Testis (tissue), 3 donors: Measurements from ENCODE around the gene GRIK4. TPM values are rescaled to one million over a fixed set of nuclear protein-coding genes. Genes with fewer than 3 reads are reported as not detected.

Source experiments
- DNase-seq: peaks from one replicate; pipeline ENCODE4 v3.0.0-alpha.2; 2019
- H3K27ac ChIP-seq, 2 donors: fragments of 200-600 bp; sonication (generic); one replicate each; pipeline ENCODE4 v1.5.1; 2019
- H3K27me3 ChIP-seq: fragments of 200-600 bp; sonication (generic); one replicate; pipeline ENCODE4 v1.5.1; 2019
- H3K36me3 ChIP-seq: fragments of 200-600 bp; sonication (generic); one replicate; pipeline ENCODE4 v1.5.1; 2017; ENCODE audit warnings: low read depth; ENCODE audit errors: missing control alignments
- H3K4me1 ChIP-seq: fragments of 200-600 bp; sonication (generic); one replicate; pipeline ENCODE4 v1.5.1; 2019
- H3K4me3 ChIP-seq, 2 donors: fragments of 200-600 bp; sonication (generic); one replicate each; pipeline ENCODE4 v1.5.1; 2017 to 2019
- H3K9me3 ChIP-seq: fragments of 200-600 bp; sonication (generic); one replicate; pipeline ENCODE4 v1.5.1; 2017
- CTCF ChIP-seq, 3 experiments: fragments of 450-650 bp in 2 of 3; fragments of 200-600 bp in 1 of 3; sonication (generic) in 1 of 3; IDR thresholded peaks; one replicate each; pipeline ENCODE4 v1.5.1; 2016 to 2019; ENCODE audit warnings: antibody characterized with exemption in 3 of 3, mild to moderate bottlenecking in 2 of 3, moderate library complexity in 1 of 3
- POLR2A ChIP-seq: fragments of 450-650 bp; IDR thresholded peaks from one replicate; pipeline ENCODE4 v1.6.1; 2017; ENCODE audit warnings: antibody characterized with exemption, mild to moderate bottlenecking, moderate library complexity
- WGBS, 2 donors: methylation state at CpG; one replicate each; pipeline ENCODE4 v1.1.5; 2018; 5-methylcytosine and 5-hydroxymethylcytosine counted together
- intact Hi-C: fragments of 100-400 bp; cut with DNase I; formaldehyde crosslinking; loops from one replicate; pipeline ENCODE4 v1.15.1; 2023; ENCODE audit warnings: low total_unique reads
- polyA plus RNA-seq: library from polyadenylated mRNA; stranded (reverse); fragments of 350-450 nt; fragmentation: Illumina TruSeq; extraction: RNeasy Lipid Tissue Mini Kit (QIAGEN cat#74804); gene quantifications from one replicate; pipeline ENCODE4 v1.2.3, GENCODE V29; 2014; ENCODE audit warnings: low read depth, low replicate concordance; ENCODE audit not compliant: insufficient read depth
- total RNA-seq, 2 donors: library from RNA; depleted of rRNA; stranded (reverse); fragments of >200 nt; gene quantifications; one replicate each; pipeline ENCODE4 v1.2.3, GENCODE V29; 2016

GRIK4 gene
- total and polyA plus RNA-seq, 3 donors from 2014 or later, result 2.6 to 3.0 (median 2.6) TPM

- WGBS, 2 donors, result 80 to 93% methylated on average over 3 of the region's 3 CpGs
- no peak for DNase-seq
- H3K9me3 ChIP-seq, result no peaks in the 10 kb centered on the region
- H3K27ac ChIP-seq, result no peak overlapping the region
- no peaks in the 10 kb centered on the region for H3K36me3 ChIP-seq
- no peaks in the 10 kb centered on the region for H3K27me3 ChIP-seq
- intact Hi-C loops, result no loop called here
- H3K4me3 ChIP-seq, result no peak overlapping the region
- H3K4me1 ChIP-seq, result no peaks in the 10 kb centered on the region
- TF ChIP-seq POLR2A, result no peak
- TF ChIP-seq CTCF (IDR thresholded peaks at IDR 0.05), result no peak
Measured at GRCh38 chr11:120603071-120603470, 91.5 kb downstream of the GRIK4 start.

- H3K4me1 ChIP-seq, result no peaks in the 10 kb centered on the region
- H3K27me3 ChIP-seq, result no peaks in the 10 kb centered on the region
- no peak for TF ChIP-seq CTCF (IDR thresholded peaks at IDR 0.05)
- TF ChIP-seq POLR2A, result no peak
- intact Hi-C loops, result no loop called here
- no peak overlapping the region for H3K4me3 ChIP-seq
- no peak for DNase-seq
- H3K36me3 ChIP-seq, result no peaks in the 10 kb centered on the region
- no peak overlapping the region for H3K27ac ChIP-seq
- no peaks in the 10 kb centered on the region for H3K9me3 ChIP-seq
- WGBS, 2 donors, result 95 to 97% methylated on average over 4 of the region's 4 CpGs
Measured at GRCh38 chr11:120605469-120605868, 93.9 kb downstream of the GRIK4 start.

- no peaks in the 10 kb centered on the region for H3K9me3 ChIP-seq
- H3K4me3 ChIP-seq, result no peak overlapping the region
- WGBS, 2 donors, result 86 to 94% methylated on average over 18 of the region's 18 CpGs
- no peaks in the 10 kb centered on the region for H3K27me3 ChIP-seq
- DNase-seq, result no peak
- H3K36me3 ChIP-seq, result no peaks in the 10 kb centered on the region
- intact Hi-C loops, result no loop called here
- no peak overlapping the region for H3K27ac ChIP-seq
- TF ChIP-seq POLR2A (no peak), CTCF (IDR thresholded peaks at IDR 0.05) (no peak)
- no peaks in the 10 kb centered on the region for H3K4me1 ChIP-seq
Measured at GRCh38 chr11:120606211-120607010, 94.9 kb downstream of the GRIK4 start.

- Histone ChIP-seq H3K9me3 (no peaks in the 10 kb centered on the region), H3K27me3 (no peaks in the 10 kb centered on the region), H3K27ac (no peak overlapping the region), H3K4me3 (no peak overlapping the region), H3K4me1 (no peaks in the 10 kb centered on the region), H3K36me3 (no peaks in the 10 kb centered on the region)
- intact Hi-C loops, result no loop called here
- 65 to 66% methylated on average over 2 of the region's 2 CpGs for WGBS, 2 donors
- no peak for TF ChIP-seq CTCF (IDR thresholded peaks at IDR 0.05)
- no peak for TF ChIP-seq POLR2A
- no peak for DNase-seq
Measured at GRCh38 chr11:120608061-120608460, 96.5 kb downstream of the GRIK4 start.

- WGBS, 2 donors, result 70 to 81% methylated on average over 2 to 4 of the region's 4 CpGs
- Histone ChIP-seq H3K27ac (no peak overlapping the region), H3K4me3 (no peak overlapping the region), H3K4me1 (no peaks in the 10 kb centered on the region), H3K9me3 (no peaks in the 10 kb centered on the region), H3K27me3 (no peaks in the 10 kb centered on the region), H3K36me3 (no peaks in the 10 kb centered on the region)
- no peak for DNase-seq
- intact Hi-C loops, result no loop called here
- no peak for TF ChIP-seq CTCF (IDR thresholded peaks at IDR 0.05)
- TF ChIP-seq POLR2A, result no peak
Measured at GRCh38 chr11:120608760-120609211, 97.2 kb downstream of the GRIK4 start.
